ENCODE results near the gene AHCY. TPM values are rescaled to one million over a fixed set of nuclear protein-coding genes. Genes with fewer than 3 reads are reported as not detected.

Gene AHCY
- total RNA-seq, 2 donors from 2014 or later: 73.2 to 85.4 TPM

- peak overlapping the region in 1 of 4 donors; percentile 46 for H3K27ac ChIP-seq
- H3K4me3 ChIP-seq: no peak overlapping the region
- no peaks in the 10 kb centered on the region for H3K36me3 ChIP-seq (replicated peaks in 1 of 2; ENCODE audit: insufficient read depth in 1 of 2, low read depth in 2 of 2)
- 7 to 8% methylated on average over 27 to 45 of the region's 45 CpGs for WGBS, 2 donors
- H3K4me1 ChIP-seq: peaks cover 24% of the 10 kb centered on the region
- peak; percentile 44 for ATAC-seq
- no peaks in the 10 kb centered on the region for H3K9me3 ChIP-seq
- intact Hi-C loops (cut with DNase I): no loop called here
- TF ChIP-seq, protein P1, sequence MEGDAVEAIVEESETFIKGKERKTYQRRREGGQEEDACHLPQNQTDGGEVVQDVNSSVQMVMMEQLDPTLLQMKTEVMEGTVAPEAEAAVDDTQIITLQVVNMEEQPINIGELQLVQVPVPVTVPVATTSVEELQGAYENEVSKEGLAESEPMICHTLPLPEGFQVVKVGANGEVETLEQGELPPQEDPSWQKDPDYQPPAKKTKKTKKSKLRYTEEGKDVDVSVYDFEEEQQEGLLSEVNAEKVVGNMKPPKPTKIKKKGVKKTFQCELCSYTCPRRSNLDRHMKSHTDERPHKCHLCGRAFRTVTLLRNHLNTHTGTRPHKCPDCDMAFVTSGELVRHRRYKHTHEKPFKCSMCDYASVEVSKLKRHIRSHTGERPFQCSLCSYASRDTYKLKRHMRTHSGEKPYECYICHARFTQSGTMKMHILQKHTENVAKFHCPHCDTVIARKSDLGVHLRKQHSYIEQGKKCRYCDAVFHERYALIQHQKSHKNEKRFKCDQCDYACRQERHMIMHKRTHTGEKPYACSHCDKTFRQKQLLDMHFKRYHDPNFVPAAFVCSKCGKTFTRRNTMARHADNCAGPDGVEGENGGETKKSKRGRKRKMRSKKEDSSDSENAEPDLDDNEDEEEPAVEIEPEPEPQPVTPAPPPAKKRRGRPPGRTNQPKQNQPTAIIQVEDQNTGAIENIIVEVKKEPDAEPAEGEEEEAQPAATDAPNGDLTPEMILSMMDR (IDR thresholded peaks at IDR 0.05): peak in 1 of 7 experiments; percentile 6
- no peak for TF ChIP-seq POLR2A (IDR thresholded peaks at IDR 0.05)
- DNase-seq: peak; percentile 62 to 80 (median 78)
- no peaks in the 10 kb centered on the region for H3K27me3 ChIP-seq
Observed at GRCh38 chr20:34311118-34312023, 8.2 kb upstream of the AHCY start.

DNA sequence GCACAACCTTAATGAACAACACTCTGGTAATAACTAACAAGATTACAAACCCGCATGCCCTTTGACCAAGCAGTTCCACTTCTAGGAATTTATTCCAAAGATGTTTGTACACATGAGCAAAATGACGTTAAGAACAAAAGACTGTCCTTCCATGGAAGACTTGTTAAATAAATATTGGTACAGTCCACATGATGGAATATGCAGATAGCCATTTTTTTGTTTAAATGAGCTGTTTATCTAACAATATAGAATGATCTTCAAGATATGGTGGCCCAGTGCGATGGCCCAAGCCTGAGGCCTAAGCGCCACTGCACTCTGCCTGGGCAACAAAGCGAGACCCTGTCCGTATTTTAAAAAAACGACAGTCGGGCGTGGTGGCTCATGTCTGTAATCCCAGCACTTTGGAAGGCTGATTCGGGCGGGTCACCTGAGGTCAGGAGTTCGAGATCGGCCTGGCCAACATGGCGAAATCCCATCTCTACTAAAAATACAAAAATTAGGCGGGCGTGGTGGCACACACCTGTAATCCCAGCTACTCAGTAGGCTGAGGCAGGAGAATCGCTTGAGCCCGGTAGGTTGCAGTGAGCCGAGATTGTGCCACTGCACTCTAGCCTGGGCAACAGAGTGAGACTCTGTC is 7.4 kb upstream of the AHCY start:
- no peaks in the 10 kb centered on the region for H3K36me3 ChIP-seq (replicated peaks in 1 of 2; ENCODE audit: insufficient read depth in 1 of 2, low read depth in 2 of 2)
- ATAC-seq: no peak
- WGBS, 2 donors: 78 to 80% methylated on average over 19 of the region's 19 CpGs
- TF ChIP-seq, protein P1 (IDR thresholded peaks at IDR 0.05): no peak
- no peak for TF ChIP-seq POLR2A (IDR thresholded peaks at IDR 0.05)
- H3K9me3 ChIP-seq: no peaks in the 10 kb centered on the region
- H3K4me1 ChIP-seq: peaks cover 24% of the 10 kb centered on the region
- H3K4me3 ChIP-seq: no peak overlapping the region
- H3K27ac ChIP-seq: peak overlapping the region in 1 of 4 donors; percentile 46
- DNase-seq: no peak
- intact Hi-C loops (cut with DNase I): no loop called here
- H3K27me3 ChIP-seq: no peaks in the 10 kb centered on the region

GRCh38 chr20:34309691-34310090 is 6.5 kb upstream of the AHCY start:
- no peak for DNase-seq
- no peaks in the 10 kb centered on the region for H3K27me3 ChIP-seq
- H3K9me3 ChIP-seq: no peaks in the 10 kb centered on the region
- H3K27ac ChIP-seq: no peak overlapping the region
- no peak overlapping the region for H3K4me3 ChIP-seq
- 96% methylated on average over 3 of the region's 3 CpGs for whole genome bisulfite sequencing, 2 donors
- H3K36me3 ChIP-seq (replicated peaks in 1 of 2; ENCODE audit: insufficient read depth in 1 of 2, low read depth in 2 of 2): no peaks in the 10 kb centered on the region
- TF ChIP-seq, protein P1 (IDR thresholded peaks at IDR 0.05): no peak
- TF ChIP-seq POLR2A (IDR thresholded peaks at IDR 0.05): no peak
- no peak for ATAC-seq
- intact Hi-C loops (cut with DNase I): no loop called here
- H3K4me1 ChIP-seq: peaks cover 24% of the 10 kb centered on the region

DNA sequence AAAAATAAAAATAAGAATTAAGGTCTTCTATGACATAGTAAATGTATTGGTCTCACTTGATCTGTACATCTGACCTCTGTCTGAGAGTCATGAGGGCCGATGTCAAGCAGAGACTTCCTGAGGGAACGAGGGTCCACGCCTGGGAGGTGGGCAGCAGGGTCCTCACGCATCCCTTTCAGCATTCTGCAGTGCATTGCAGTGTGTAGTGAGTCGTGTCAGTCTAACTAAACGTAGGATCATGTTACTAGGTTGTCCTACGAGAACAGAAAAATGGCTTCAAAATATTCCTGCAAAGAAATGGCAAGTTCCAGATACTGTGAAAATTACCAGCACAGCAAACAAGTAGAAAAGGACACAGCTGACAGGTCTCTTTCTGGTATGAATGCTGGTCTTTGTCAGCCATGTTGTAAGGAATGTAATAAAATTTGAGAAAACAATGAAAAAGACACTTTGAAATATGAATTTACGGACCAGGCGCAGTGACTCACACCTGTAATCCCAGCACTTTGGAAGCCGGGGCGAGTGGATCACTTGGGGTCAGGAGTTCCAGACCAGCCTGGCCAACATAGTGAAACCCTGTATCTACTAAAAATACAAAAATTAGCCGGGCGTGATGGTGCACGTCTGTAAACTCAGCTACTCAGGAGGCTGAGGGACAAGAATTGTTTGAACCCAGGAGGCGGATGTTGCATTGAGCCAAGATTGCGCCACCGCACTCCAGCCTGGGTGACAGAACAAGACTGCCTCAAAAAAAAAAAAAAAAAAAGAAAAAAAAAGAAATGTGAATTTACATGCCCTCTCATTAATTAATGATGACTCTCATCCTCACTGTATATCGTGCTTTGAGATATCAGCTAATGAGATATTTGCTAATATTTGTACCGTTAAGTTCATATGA is 2.4 kb upstream of the AHCY start:
- WGBS, 2 donors: 72 to 78% methylated on average over 16 to 19 of the region's 19 CpGs
- no peaks in the 10 kb centered on the region for H3K9me3 ChIP-seq
- H3K27me3 ChIP-seq: no peaks in the 10 kb centered on the region
- no peak overlapping the region for H3K27ac ChIP-seq
- H3K4me3 ChIP-seq: no peak overlapping the region
- peaks cover 18% of the 10 kb centered on the region for H3K4me1 ChIP-seq
- TF ChIP-seq, protein P1 (IDR thresholded peaks at IDR 0.05): no peak
- TF ChIP-seq POLR2A (IDR thresholded peaks at IDR 0.05): no peak
- no peaks in the 10 kb centered on the region for H3K36me3 ChIP-seq (replicated peaks in 1 of 2; ENCODE audit: insufficient read depth in 1 of 2, low read depth in 2 of 2)
- intact Hi-C loops (cut with DNase I): no loop called here
- ATAC-seq: no peak
- no peak for DNase-seq

All from body of pancreas (tissue), 4 donors.